GM18520 (cell line): ENCODE data around the gene FBXO27.
"Not testable (repeated sequence)": the region's sequence is repeated elsewhere in the genome, so short reads cannot be mapped to it uniquely, and the experiment has no call there.

Experiments used
- ATAC-seq: cut with Tn5 transposase; IDR thresholded peaks from one replicate; pipeline ENCODE4 v1.9.1; 2021; ENCODE audit not compliant: unreplicated experiment

FBXO27 gene, protein sequence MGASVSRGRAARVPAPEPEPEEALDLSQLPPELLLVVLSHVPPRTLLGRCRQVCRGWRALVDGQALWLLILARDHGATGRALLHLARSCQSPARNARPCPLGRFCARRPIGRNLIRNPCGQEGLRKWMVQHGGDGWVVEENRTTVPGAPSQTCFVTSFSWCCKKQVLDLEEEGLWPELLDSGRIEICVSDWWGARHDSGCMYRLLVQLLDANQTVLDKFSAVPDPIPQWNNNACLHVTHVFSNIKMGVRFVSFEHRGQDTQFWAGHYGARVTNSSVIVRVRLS

DNA sequence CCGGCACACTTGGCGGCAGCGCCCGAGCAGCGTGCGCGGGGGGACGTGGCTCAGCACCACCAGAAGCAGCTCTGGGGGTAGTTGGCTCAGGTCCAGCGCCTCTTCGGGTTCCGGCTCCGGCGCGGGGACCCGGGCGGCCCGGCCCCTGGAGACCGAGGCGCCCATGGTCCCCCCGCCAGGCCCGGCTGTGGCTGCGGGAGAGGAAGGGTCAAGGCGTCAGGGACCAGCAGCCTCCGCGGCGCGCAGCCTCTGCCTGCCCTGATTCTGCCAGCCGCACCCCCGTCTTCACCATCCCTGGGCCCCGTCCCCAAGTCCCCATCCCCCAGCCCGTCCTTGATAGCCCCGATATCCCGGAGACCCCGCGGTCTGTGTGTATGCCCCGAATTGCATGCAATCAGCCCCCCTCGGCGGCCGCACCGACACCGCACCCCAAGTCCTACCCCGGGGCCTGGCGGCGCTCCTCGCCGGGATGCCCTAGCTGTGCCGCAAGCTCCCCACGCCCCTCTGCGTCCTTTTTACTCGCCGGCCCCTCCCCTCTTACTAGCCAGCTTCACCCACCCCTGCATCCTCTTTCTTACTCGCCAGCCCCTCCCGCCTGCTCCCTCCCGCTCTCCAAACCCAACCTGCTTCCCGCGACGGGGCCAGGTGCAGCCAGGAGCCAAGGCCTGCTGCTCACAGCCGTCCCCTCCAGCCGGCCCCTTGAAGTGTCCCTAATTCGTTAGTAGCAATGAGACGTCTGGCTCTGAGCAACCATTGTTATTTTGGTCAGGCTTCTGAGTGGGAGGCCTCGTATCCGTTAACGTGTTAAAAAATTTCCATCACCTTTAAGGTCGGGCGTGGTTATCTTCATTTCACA lies at the start of gene FBXO27:
FBXO27 (minus strand) TSS at position 487 of the 856 bp plus-strand sequence; CDS start at position 165, 322 bp downstream.
- ATAC-seq: no peak

DNA sequence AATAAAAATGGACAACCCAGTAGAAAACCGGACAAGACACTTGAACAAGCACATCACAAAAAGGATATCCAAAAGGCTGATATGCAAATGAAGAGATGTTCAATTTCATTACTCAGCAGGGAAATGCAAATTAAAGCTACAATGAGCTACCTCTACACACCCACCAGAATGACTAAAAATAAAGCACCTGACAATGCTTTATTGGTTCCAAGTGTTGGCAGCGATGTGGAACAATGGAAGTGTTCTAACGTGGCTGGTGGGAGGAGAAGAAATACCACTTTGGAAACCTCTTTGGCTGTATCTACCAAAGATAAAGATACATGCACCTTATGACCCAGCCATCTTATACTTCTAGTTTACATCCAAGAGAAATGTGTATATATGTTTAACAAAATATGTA lies 48.1 kb upstream of the FBXO27 start:
- no peak for ATAC-seq

DNA sequence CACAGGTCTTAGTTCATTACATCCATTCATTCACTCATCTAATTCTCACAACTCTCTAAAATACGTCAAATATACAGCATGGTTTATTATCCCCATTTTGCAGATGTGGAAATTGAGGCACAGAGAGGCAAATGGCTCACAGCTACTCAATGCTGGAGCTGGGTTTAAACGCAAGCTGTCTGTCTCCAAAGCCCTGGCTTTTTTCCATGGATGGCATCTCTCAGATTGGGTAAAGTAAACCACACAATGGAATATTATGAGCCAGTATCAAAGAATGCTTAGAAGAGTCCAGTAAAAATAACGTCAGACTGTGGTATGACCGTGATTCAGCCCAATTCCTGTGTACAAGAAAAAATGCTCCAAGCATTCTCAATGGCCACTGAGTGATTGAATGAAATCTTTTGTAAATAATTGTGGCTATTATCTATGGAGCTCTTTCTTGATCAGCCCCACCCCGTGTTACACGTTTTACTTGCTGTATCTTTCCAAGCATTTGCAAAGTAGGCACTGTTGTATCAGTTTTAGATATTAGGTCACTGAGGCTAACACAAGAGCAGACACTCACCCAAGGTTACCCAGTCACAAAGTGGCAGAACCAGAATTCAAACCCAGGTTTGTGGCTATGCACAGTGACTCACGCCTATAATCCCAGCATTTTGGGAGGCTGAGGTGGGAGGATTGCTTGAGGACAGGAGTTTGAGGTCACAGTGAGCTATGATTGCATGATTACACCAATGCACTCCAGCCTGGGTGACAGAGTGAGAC lies 46.3 kb upstream of the FBXO27 start:
- no peak for ATAC-seq

DNA sequence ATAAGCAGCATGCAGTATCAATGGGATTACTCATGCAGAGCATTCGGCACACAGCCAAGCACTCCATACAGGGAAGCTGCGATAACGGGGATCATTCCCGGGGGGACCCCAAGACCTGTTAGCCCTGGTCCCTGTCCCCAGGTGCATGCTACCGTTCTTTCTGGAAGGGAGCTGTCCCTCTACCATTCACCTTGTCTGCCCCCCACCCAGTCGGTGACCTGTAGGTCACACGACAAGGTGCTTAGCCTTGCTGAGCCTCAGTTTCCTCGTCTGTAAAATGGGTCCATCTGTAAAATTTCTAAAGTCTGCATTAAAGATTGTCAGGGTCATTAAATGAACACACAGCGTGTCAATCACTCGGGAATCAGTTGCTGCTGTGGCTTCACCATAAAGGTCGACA lies 45.0 kb upstream of the FBXO27 start:
- ATAC-seq: no peak

DNA sequence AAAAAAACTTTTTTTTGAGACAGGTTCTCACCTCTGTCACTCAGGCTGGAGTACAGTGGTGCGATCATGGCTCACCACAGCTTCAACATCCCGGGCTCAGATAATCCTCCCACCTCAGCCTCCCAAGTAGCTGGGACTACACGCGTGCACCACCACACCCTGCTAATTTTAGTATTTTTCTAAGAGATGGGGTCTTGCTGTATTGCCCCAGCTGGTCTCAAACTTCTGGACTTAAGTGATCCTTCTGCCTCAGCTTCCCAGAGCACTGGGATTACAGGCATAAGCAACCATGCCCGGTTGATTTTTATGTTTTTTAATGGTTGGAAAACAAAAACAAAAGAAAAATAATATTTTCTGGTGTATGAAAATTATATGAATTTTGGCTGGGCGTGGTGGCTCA lies 42.6 kb upstream of the FBXO27 start:
- ATAC-seq: no peak

DNA sequence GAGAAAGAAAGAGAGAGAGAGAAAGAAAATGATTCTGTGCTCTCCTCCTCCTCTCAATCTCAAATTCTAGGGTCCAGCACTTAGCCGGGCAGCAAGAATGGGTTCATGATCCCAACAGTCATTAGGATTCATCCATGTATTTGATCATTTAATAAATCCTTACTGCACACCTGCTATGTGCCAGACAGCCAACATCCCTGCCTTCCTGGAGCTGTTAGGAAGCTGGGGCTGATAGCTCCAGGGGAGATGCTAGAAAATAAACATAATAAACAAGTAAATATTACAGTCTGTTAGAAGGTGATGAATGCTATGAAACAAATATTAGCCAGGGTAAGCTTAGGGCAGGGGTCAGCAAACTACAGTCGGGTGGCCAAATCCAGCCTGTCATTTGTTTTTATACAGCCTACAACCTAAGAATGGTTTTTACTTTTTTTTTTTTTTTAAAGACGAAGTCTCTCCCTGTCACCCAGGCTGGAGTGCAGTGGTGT lies 41.9 kb upstream of the FBXO27 start:
- no peak for ATAC-seq

DNA sequence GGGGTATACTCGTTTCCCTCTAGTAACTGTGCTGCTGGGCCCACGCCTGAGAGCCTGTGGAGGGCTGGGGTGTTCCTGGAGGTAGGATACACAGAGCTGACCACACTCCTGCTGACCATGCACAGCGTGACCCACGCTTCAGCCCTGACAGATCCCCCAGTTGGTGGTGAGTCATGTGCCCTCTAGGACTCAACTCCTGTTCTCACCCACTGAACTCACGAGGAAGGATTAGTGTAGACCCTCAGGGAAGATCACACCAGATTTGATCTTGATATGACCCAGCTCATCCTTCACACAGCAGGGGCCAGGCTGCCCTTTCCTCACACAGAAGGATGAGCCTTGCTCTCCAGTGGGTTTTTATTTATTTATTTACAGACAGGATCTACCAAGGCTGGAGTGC lies 38.5 kb upstream of the FBXO27 start:
- no peak for ATAC-seq

DNA sequence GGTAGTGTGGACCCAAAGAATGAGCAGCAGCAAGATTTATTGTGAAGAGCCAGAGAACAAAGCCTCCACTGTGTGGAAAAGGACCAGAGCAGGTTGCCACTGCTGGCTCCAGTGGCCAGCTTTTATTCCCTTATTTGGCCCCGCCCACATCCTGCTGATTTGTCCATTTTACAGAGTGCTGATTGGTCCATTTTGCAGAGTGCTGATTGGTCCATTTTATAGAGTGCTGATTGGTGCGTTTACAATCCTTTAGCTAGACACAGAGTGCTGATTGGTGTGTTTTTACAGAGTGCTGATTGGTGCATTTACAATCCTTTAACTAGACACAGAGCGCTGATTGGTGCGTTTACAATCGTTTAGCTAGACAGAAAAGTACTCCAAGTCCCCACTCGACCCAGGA lies 35.9 kb upstream of the FBXO27 start:
- ATAC-seq: not testable (repeated sequence)

DNA sequence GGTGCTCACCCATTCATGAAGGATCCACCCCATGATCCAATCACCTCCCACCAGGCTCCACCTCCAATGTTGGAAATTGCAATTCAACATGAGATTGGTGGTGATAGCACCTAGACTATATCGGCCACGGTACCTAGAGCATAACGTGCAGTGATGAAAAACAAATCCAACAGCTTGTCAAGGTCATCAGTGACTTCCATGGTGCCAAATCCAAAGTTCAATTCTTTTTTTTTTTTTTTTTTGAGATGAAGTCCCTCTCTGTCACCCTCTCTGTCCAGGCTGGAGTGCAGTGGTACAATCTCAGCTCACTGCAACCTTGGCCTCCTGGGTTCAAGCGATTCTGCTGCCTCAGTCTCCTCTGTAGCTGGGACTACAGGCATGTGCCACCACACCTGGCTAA lies 34.8 kb upstream of the FBXO27 start:
- ATAC-seq: no peak

DNA sequence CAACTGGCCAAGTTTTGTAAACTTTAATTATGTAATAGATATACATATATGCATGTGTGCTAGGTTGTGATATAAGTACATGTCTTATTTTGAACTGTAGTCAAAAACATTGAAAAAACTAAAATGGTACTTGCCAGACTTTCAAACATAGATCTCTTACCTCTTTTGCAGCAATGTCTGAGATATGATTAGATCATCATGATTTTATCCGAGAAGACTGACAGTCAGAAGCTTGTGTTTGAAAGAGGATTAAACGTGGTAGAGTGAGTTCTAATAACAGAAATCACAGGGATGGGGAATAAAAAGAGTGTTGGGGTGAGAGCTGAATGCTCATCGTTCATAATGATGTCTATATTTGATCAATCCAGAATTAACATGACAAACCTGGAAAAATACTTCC lies 33.6 kb upstream of the FBXO27 start:
- ATAC-seq: no peak

DNA sequence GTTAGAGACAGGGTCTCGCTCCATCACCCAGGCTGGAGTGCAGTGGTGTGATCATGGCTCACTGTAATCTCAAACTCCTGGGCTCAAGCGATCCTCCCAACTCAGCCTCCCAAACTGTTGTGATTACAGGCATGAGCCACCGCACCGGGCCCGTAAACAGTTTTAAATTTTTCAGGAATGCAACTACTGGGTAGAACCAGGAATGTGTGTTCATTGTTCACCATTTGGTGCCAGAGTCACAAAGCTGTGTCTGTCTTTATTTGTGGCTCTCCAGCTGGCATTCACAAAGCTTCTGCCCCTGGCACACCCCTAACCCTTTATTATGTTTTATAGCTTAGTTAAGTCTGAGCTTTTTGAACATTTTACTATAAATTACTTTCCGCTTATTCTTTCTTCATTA lies 32.1 kb upstream of the FBXO27 start:
- ATAC-seq: no peak

DNA sequence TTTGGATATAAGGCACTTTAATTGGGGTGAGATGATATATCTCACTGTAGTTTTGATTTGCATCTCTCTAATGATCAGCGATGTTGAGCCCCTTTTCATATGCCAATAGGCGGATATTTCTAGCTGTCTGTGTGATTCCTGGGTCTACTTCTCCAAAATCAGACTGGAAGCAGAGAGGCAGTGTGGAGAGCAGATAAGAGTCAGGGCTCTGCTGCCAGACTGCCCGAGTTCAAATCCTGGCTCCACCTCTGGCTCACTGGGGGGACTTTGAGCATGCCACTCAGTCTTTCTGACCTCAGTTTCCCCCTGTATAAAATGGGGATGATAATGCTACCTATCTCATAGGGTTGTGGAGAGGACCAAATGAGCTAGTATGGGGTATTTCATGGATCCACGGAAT lies 27.8 kb upstream of the FBXO27 start:
- ATAC-seq: no peak

DNA sequence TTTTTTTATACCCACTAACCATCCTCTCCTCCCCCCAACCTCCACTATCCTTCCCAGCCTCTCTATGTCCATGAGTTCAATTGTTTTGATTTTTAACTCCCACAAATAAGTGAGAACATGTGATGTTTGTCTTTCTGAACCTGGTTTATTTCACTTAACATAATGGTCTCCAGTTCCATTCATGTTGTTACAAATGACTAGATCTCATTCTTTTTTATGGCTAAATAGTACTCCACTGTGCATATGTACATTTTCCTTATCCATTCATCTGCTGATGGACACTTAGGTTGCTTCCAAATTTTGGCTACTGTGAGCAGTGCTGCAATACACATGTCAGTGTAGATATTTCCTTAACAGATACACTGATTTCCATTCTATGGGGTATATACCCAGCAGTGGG lies 27.0 kb upstream of the FBXO27 start:
- no peak for ATAC-seq

DNA sequence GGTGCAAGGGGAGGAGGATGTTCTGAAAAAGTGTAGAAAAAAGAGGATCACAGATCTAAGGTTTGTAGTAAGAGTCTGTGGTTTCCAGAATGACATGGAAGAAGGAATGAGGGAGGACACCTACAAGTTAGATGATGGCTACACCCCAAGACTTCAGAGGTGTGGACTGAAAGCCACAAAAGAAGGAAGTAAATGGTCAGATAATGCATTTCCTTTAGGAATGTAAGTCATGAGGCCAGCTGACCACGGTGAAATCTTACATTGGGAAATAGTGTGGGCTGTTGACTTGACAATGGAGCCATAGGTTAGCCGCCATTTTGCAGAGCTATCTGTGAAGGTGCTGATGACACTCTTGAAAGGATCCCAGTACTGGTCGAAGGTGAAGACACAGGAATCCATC lies 25.3 kb upstream of the FBXO27 start:
- ATAC-seq: no peak

DNA sequence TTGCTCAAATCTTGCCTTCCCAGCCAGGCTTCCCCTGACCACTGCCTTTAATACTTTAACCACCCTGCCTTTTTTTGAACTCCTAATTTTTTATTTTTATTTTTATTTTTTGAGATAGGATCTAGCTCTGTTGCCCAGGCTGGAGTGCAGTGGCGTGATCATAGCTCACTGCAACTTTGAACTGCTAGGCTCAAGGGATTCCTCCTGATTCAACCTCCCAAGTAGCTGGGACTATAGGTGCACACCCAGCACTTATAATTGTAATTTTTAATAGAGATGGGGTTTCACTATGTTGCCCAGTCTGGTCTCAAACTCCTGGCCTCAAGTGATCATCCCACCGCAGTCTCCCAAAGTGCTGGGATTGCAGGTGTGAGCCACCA lies 21.7 kb upstream of the FBXO27 start:
- no peak for ATAC-seq

DNA sequence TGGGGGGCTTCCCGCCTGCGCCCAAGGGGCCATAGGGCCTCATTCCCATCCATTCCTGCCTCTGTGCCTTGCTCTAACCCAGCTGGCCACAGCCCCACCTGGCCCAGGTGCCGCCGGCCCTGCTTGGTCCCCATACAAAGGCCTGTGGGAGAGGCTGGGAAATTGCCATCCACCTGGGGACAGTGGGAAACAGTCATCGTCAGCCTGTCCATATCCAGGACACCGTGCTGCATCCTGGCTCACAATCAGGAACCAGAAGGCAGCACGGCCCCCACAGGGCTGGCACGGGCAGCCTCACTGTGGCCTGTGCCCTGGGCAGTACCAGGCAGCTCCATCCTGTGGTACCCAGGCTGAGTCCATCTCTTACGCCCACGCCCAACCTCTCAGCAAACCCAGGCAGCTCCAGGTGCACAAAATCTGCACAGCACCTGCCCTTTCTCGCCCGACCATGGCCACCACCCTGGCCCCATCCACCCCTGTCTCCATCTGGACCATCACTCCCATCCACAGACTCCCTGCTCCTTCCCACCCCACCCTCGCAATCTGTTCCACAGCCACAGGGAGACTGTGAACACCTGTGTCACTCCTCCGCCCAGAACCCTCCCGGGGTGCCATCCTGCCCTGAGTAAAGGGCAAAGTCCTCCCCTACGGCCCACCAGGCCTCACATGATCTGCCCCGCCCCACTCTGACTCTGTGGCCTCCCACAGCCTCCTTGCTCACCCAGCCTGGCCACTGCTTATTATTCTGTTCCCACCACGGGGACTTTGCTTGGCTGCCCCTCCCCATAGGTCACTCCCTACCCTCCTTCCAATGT lies 21.1 kb upstream of the FBXO27 start:
- ATAC-seq: no peak

DNA sequence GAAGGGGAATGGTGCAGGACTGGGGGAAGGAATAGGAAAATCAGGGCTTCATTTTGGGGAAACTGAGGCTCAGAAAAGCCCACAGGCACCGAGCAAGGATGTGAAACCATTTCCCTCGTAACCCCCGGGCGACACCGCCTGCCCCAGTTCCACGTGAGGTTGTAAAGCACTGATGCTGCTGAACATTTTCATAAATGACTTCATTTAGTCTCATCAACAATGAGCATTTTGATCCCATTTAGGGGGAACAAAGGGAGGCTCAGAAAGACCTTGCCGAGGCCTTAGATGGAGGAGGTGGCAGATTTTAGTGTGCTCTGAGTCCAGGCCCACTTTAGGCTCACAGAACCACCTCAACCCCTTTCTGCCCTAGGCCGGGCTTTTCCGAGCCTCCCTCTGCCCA lies 20.5 kb upstream of the FBXO27 start:
- ATAC-seq: no peak

DNA sequence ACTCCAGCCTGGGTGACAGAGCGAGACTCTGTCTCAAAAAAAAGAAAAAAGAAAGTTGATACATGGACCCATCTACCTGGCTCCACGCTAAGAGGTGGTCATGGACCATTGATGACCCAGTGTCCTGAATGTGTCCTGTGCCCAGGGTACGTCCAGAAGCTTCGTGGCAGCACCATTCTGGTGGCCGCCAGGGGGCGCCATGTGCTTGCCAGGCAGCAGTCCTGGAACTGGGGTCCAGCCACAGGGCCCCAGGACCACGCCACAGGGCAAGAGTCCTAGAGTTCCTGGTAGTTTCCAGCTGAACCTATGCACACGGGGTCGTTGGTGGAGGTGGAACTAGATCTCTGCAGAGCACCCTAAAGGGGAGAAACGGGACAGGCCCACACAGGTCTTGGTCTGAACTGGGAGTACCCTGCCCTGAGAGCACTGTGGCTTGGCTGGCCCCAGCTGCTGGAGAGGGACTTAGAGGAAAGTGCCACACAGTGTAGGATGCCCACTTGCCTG lies 19.9 kb upstream of the FBXO27 start:
- no peak for ATAC-seq

DNA sequence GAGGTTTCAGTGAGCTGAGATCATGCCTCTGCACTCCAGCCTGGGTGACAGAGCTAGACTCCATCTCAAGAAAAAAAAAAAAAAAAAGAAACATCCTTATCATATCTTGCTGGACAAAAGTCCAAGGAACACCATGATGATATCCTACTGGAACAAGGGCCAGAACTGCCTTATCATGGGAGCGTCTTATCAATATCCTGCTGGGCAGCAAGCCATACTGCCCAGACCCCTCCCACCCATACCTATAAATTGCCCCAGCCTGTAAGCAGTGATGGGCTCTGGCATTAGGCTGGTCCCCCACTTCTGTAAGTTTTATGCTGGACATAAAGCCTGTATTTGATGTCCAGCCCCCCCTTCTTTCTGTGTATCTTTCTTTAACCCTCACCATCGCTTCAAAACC lies 14.7 kb upstream of the FBXO27 start:
- ATAC-seq: no peak

DNA sequence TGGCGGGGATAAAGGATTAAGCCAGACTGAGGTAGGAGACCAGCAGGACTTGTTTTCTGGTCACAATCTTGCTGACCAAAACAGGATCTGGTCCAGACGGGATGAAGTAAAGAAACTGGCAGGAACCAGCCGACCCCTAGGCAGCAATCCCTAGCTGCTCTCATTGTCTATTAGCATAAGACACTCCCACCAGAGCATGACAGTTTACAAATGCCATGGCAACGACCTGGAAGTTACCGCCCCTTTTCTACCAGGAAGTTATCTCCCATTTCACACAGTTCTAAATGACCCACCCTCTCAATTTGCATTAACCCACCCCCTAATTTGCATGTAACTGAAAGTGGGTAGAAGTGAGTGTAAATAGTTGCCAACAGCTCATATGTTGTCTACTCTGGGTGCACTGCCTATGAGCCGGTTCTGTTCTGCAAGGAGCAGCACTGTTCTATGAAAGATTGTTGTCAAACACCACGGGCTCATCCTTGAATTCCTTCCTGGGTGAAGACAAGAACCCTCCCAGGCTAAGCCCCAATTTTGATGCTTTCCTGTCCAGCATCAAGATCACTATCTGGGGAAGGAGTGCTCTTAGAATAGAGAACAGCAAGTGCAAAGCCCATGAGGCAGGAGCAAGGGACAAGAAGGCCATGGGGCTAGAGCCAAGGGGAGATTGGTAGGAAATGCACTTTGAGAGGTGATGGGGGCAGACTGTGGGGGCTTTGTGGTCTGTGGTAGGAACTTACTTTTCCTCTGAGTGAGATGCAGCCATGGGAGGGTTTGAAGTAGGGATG lies 13.9 kb upstream of the FBXO27 start:
- no peak for ATAC-seq
